CD14-positive monocyte (primary cell): ENCODE data around the gene ZC3HAV1. TPM values are rescaled to one million over a fixed set of nuclear protein-coding genes. Genes with fewer than 3 reads are reported as not detected.

Experiments used
- DNase-seq, 3 donors: peaks; one replicate each; pipeline ENCODE4 v3.0.0-alpha.2; 2011 to 2022
- H2AFZ ChIP-seq: 2 replicates; pipeline ENCODE4 v1.6.0; 2012; ENCODE audit warnings: mild to moderate bottlenecking, low read depth, low read length, inconsistent platforms; ENCODE audit not compliant: insufficient read depth, poor library complexity, severe bottlenecking
- H3K27ac ChIP-seq, 2 donors: 1 replicate in 1 of 2; 2 replicates in 1 of 2; pipeline ENCODE4 v1.5.1; 2012 to 2013; ENCODE audit warnings: low read length in 2 of 2, control low read depth in 1 of 2, inconsistent platforms in 1 of 2, low read depth in 1 of 2, mild to moderate bottlenecking in 1 of 2
- H3K27me3 ChIP-seq, 2 donors: one replicate each; pipeline versions ENCODE4 v1.6.0 to v1.6.1; 2011 to 2013; ENCODE audit warnings: low read length in 2 of 2; ENCODE audit not compliant: control insufficient read depth in 2 of 2, insufficient read depth in 2 of 2
- H3K36me3 ChIP-seq, 2 donors: replicated peaks in 1 of 2; 1 replicate in 1 of 2; 2 replicates in 1 of 2; pipeline versions ENCODE4 v1.5.1 to v1.6.1; 2012 to 2013; ENCODE audit warnings: low read length in 2 of 2, control low read depth in 1 of 2, inconsistent platforms in 1 of 2, mild to moderate bottlenecking in 1 of 2; ENCODE audit not compliant: insufficient read depth in 2 of 2, control insufficient read depth in 1 of 2
- H3K4me1 ChIP-seq, 2 donors: 1 replicate in 1 of 2; 2 replicates in 1 of 2; pipeline versions ENCODE4 v1.5.1 to v1.6.1; 2012 to 2013; ENCODE audit warnings: low read length in 2 of 2, control low read depth in 1 of 2, inconsistent platforms in 1 of 2, mild to moderate bottlenecking in 1 of 2, moderate library complexity in 1 of 2; ENCODE audit not compliant: insufficient read depth in 2 of 2, control insufficient read depth in 1 of 2
- H3K4me2 ChIP-seq: replicated peaks from 2 replicates; pipeline ENCODE3; 2012; ENCODE audit warnings: low read length, moderate library complexity, mild to moderate bottlenecking; ENCODE audit not compliant: poor library complexity, severe bottlenecking; ENCODE audit errors: extremely low read depth
- H3K4me3 ChIP-seq, 3 experiments: fragments of 200-600 bp in 1 of 3; sonication (generic) in 1 of 3; replicated peaks in 1 of 3; 1 replicate in 2 of 3; 2 replicates in 1 of 3; pipeline ENCODE4 v1.5.1; 2011 to 2013; ENCODE audit warnings: low read length in 3 of 3, mild to moderate bottlenecking in 3 of 3, control low read depth in 2 of 3, low read depth in 2 of 3, inconsistent platforms in 1 of 3, moderate library complexity in 1 of 3
- H3K79me2 ChIP-seq: 2 replicates; pipeline ENCODE4 v1.6.0; 2012; ENCODE audit warnings: mild to moderate bottlenecking, control low read depth, inconsistent platforms, low read length, moderate library complexity; ENCODE audit not compliant: insufficient read depth
- H3K9ac ChIP-seq: 2 replicates; pipeline ENCODE4 v1.6.0; 2017; ENCODE audit warnings: low read length, mild to moderate bottlenecking; ENCODE audit not compliant: insufficient read depth, poor library complexity, severe bottlenecking
- H3K9me3 ChIP-seq, 2 donors: replicated peaks in 1 of 2; 1 replicate in 1 of 2; 2 replicates in 1 of 2; pipeline versions ENCODE4 v1.5.1 to v1.6.1; 2012 to 2013; ENCODE audit warnings: low read length in 2 of 2, control low read depth in 1 of 2; ENCODE audit not compliant: control insufficient read depth in 1 of 2, insufficient read depth in 1 of 2
- H4K20me1 ChIP-seq: 2 replicates; pipeline ENCODE4 v1.6.0; 2012; ENCODE audit warnings: mild to moderate bottlenecking, low read length, control low read depth, moderate library complexity; ENCODE audit not compliant: insufficient read depth
- H3K27ac Mint-ChIP-seq, 7 donors: one replicate each; pipeline ENCODE4 v1.8.0; 2020; ENCODE audit warnings: mild to moderate bottlenecking in 7 of 7, mixed read lengths in 7 of 7, moderate library complexity in 6 of 7, inconsistent platforms in 2 of 7
- H3K27me3 Mint-ChIP-seq, 3 donors: one replicate each; pipeline ENCODE4 v1.8.0; 2021 to 2022; ENCODE audit warnings: low read depth in 3 of 3, mild to moderate bottlenecking in 3 of 3, mixed read lengths in 3 of 3, moderate library complexity in 3 of 3, inconsistent platforms in 1 of 3
- H3K36me3 Mint-ChIP-seq, 2 donors: one replicate each; pipeline ENCODE4 v1.8.0; 2020; ENCODE audit warnings: mixed read lengths in 2 of 2, inconsistent platforms in 1 of 2, mild to moderate bottlenecking in 1 of 2
- H3K4me1 Mint-ChIP-seq: one replicate; pipeline ENCODE4 v1.8.0; 2020; ENCODE audit warnings: mild to moderate bottlenecking, mixed read lengths
- H3K4me3 Mint-ChIP-seq, 2 donors: one replicate each; pipeline ENCODE4 v1.8.0; 2020; ENCODE audit warnings: mild to moderate bottlenecking in 2 of 2, mixed read lengths in 2 of 2, moderate library complexity in 1 of 2
- H3K9me3 Mint-ChIP-seq, 7 donors: one replicate each; pipeline ENCODE4 v1.8.0; 2020 to 2022; ENCODE audit warnings: mixed read lengths in 7 of 7, mild to moderate bottlenecking in 6 of 7, moderate library complexity in 6 of 7, inconsistent platforms in 2 of 7
- WGBS: methylation state at CpG from one replicate; pipeline ENCODE4 v1.1.5; 2013; ENCODE audit warnings: missing lambda C conversion rate; ENCODE audit not compliant: insufficient coverage; 5-methylcytosine and 5-hydroxymethylcytosine counted together
- intact Hi-C, 2 donors: fragments of 100-400 bp; cut with micrococcal nuclease; formaldehyde crosslinking; loops; one replicate each; pipeline versions ENCODE4 v1.15.0 to v1.15.1; 2023
- polyA plus RNA-seq, 3 donors: library from polyadenylated mRNA; depleted of rRNA in 1 of 3; unstranded in 2 of 3; stranded (reverse) in 1 of 3; fragments of 300-500 nt in 2 of 3; fragments of >200 nt in 1 of 3; fragmentation: Illumina TruSeq in 2 of 3; gene quantifications; 1 replicate in 2 of 3; 2 replicates in 1 of 3; pipeline ENCODE4 v1.2.3, GENCODE V29; 2012 to 2021
- TF ChIP-seq, protein P1 (sequence below): fragments of 200-600 bp; IDR thresholded peaks from one replicate; pipeline ENCODE4 v1.8.0; 2022; ENCODE audit warnings: antibody characterized with exemption, mild to moderate bottlenecking

ZC3HAV1 gene
- polyA plus RNA-seq, 3 donors: 20.7 to 30.2 (median 21.2) TPM

DNA sequence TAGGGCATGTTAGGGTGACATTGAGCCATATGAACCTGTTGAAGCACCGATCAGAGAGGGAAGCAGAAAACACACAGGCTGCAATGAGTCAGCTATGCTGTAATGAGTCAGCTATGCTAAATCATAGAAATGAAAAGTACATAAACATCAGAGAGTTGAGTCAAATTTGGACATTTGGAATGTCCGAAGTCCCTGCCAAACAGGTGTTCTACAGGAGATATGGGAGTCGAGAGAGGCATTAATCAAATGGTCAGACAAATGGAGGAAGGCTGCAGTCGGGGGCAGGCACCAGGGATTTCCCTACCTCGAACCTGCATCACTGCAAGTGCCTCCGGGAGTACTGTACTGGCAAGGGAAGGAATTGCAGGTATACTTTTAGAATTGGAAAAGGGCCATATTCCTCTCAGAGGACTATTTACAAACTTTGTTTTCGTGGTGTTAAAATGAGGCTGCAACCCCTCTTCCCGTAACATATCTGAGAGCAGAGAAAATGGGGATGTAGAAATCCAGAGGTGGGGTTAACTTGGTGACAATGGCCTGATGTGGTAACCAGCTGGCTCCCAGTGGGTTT is 8.8 kb upstream of the ZC3HAV1 start:
- Histone ChIP-seq H3K4me1 (peaks cover 23 to 28% of the 10 kb centered on the region in 2 donors), H3K4me3 (peak overlapping the region; percentile 13 to 70 (median 67)), H3K9ac (no peak overlapping the region), H3K27me3 (no peaks in the 10 kb centered on the region), H3K4me2 (peak overlapping the region; percentile 68), H3K27ac (peak overlapping the region; percentile 43 to 71), H3K79me2 (no peaks in the 10 kb centered on the region), H3K9me3 (no peaks in the 10 kb centered on the region), H2AFZ (peak overlapping the region; percentile 52), H4K20me1 (no peaks in the 10 kb centered on the region), H3K36me3 (no peaks in the 10 kb centered on the region)
- intact Hi-C loops: loop anchor here in 1 of 2 donors (10.0 kb wide), 1 partner anchor 226 kb away; the partner anchor contains the start of gene FMC1
- DNase-seq: peak; percentile 36 to 89 (median 74)
- Mint-ChIP-seq H3K27me3 (peaks cover 0 to 10% (median 3%) of the 10 kb centered on the region in 3 donors), H3K27ac (peak overlapping the region; percentile 42 to 93 (median 89)), H3K4me1 (peaks cover 27% of the 10 kb centered on the region), H3K9me3 (peaks cover 0 to 1% (median 0%) of the 10 kb centered on the region in 7 donors), H3K36me3 (no peaks in the 10 kb centered on the region), H3K4me3 (peak overlapping the region; percentile 63 to 94)
- 12% methylated on average over 4 of the region's 8 CpGs for WGBS
- TF ChIP-seq, protein P1, sequence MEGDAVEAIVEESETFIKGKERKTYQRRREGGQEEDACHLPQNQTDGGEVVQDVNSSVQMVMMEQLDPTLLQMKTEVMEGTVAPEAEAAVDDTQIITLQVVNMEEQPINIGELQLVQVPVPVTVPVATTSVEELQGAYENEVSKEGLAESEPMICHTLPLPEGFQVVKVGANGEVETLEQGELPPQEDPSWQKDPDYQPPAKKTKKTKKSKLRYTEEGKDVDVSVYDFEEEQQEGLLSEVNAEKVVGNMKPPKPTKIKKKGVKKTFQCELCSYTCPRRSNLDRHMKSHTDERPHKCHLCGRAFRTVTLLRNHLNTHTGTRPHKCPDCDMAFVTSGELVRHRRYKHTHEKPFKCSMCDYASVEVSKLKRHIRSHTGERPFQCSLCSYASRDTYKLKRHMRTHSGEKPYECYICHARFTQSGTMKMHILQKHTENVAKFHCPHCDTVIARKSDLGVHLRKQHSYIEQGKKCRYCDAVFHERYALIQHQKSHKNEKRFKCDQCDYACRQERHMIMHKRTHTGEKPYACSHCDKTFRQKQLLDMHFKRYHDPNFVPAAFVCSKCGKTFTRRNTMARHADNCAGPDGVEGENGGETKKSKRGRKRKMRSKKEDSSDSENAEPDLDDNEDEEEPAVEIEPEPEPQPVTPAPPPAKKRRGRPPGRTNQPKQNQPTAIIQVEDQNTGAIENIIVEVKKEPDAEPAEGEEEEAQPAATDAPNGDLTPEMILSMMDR: no peak

- Histone ChIP-seq H3K9me3 (no peaks in the 10 kb centered on the region), H3K4me2 (peak overlapping the region; percentile 68), H3K9ac (no peak overlapping the region), H3K4me3 (peak overlapping the region in 1 of 3 experiments; percentile 67), H4K20me1 (no peaks in the 10 kb centered on the region), H3K36me3 (no peaks in the 10 kb centered on the region), H3K27ac (no peak overlapping the region), H3K79me2 (no peaks in the 10 kb centered on the region), H2AFZ (no peak overlapping the region), H3K4me1 (peaks cover 23 to 28% of the 10 kb centered on the region in 2 donors), H3K27me3 (no peaks in the 10 kb centered on the region)
- WGBS: 50% methylated on average over 2 of the region's 5 CpGs
- H3K4me1 Mint-ChIP-seq: peaks cover 27% of the 10 kb centered on the region
- peaks cover 0 to 8% (median 3%) of the 10 kb centered on the region in 3 donors for H3K27me3 Mint-ChIP-seq
- TF ChIP-seq, protein P1: no peak
- H3K4me3 Mint-ChIP-seq: peak overlapping the region; percentile 63 to 94
- no peak for DNase-seq
- peaks cover 0 to 1% (median 0%) of the 10 kb centered on the region in 7 donors for H3K9me3 Mint-ChIP-seq
- H3K36me3 Mint-ChIP-seq: no peaks in the 10 kb centered on the region
- H3K27ac Mint-ChIP-seq: peak overlapping the region in 4 of 7 donors; percentile 27 to 74 (median 60)
- intact Hi-C loops: loop anchor here in 1 of 2 donors (10.0 kb wide), 1 partner anchor 227 kb away; the partner anchor contains the start of gene FMC1
These were observed 8.2 kb upstream of the ZC3HAV1 start for GRCh38 chr7:139117599-139118233.
